ENCODE data around the gene C16orf96. TPM values are rescaled to one million over a fixed set of nuclear protein-coding genes. Genes with fewer than 3 reads are reported as not detected.

The C16orf96 gene
- total and polyA plus RNA-seq, 2 of the 13 experiments (the other 11 are each of a cell fraction or from before 2014, with no cell fraction given): 0.03 TPM; not detected in 1

- TF ChIP-seq ARID4A (CRISPR knock-in tag; IDR thresholded peaks at IDR 0.05; ENCODE audit: borderline replicate concordance): 0 out of 2 replicates have a peak, but pooled peaks have one; percentile 23
- no peak for TF ChIP-seq ZBTB42 (CRISPR knock-in tag; IDR thresholded peaks at IDR 0.05)
- no peak for TF ChIP-seq SALL1 (CRISPR knock-in tag; IDR thresholded peaks at IDR 0.05)
- TF ChIP-seq RAD21 (CRISPR knock-in tag; IDR thresholded peaks at IDR 0.05): peak; percentile 72
Observed at GRCh38 chr16:4506450-4506849, 49.7 kb upstream of the C16orf96 start (continued).

- Histone ChIP-seq H4K20me1 (ENCODE audit: insufficient read depth, low read length) (peaks cover 17% of the 10 kb centered on the region), H3K79me2 (ENCODE audit: insufficient read depth, low read length) (peaks cover 13% of the 10 kb centered on the region), H3K36me3 (replicated peaks in 1 of 2; ENCODE audit: control insufficient read depth in 1 of 2, insufficient read depth in 2 of 2, low read length in 2 of 2) (peaks cover 24 to 55% of the 10 kb centered on the region in 2 experiments), H3K9me3 (ENCODE audit: low read length) (no peaks in the 10 kb centered on the region), H3K4me1 (ENCODE audit: insufficient read depth, low read length) (no peaks in the 10 kb centered on the region), H3K4me3 (replicated peaks in 1 of 3; ENCODE audit: insufficient read depth in 1 of 3, low read depth in 2 of 3, low read length in 3 of 3) (no peak overlapping the region), H3K9ac (ENCODE audit: insufficient read depth, low read depth, low read length) (no peak overlapping the region), H3K27ac (ENCODE audit: extremely low read length, insufficient read depth, low read length) (no peak overlapping the region), H3K27me3 (ENCODE audit: control insufficient read depth in 1 of 2, insufficient read depth in 2 of 2, low read length in 2 of 2) (no peaks in the 10 kb centered on the region), H3K4me2 (ENCODE audit: low read depth, low read length) (no peak overlapping the region), H2AFZ (ENCODE audit: low read length) (no peak overlapping the region)
- in situ Hi-C loops (cut with HindIII; ENCODE audit: extremely low pct_ligation_motif_present, low pct_unique_long_range_greater_than_20kb) (loop anchor here (25.0 kb wide), 1 partner anchor 455 kb away; the partner anchor contains the start of gene SEC14L5), intact Hi-C loops (cut with micrococcal nuclease; ENCODE audit: unreplicated experiment) (no loop called here)
- ATAC-seq: no peak
- FAIRE-seq: no peak
- over 99% methylated on average over 12 of the region's 17 CpGs for WGBS (ENCODE audit: low lambda C conversion rate)
- ChIA-PET CTCF (ENCODE audit: low intra/inter-chr PET ratio, low total read pairs) (no interaction called here), POLR2A (interaction anchor here (1.2 to 2.0 kb wide), 2 partner anchors 9 to 31 kb away, joined by 3 to 6 read pairs; partner anchors contain the start of gene CDIP1)
- no peak for DNase-seq (ENCODE audit: low spot score)
- TF ChIP-seq RBM22 (optimal IDR thresholded peaks at IDR 0.05; ENCODE audit: low read length) (peak; percentile 19), ZNF746 (CRISPR knock-in tag; IDR thresholded peaks at IDR 0.05) (no peak), SSRP1 (CRISPR knock-in tag; IDR thresholded peaks at IDR 0.05) (0 out of 2 replicates have a peak, but pooled peaks have one; percentile 61), KLF15 (CRISPR knock-in tag; IDR thresholded peaks at IDR 0.05; ENCODE audit: borderline replicate concordance) (no peak), GTF2F1 (IDR thresholded peaks at IDR 0.05; ENCODE audit: low read length) (no peak), ZNF572 (CRISPR knock-in tag; IDR thresholded peaks at IDR 0.05) (no peak), IKZF1 (IDR thresholded peaks at IDR 0.05) (no peak), AGO2 (optimal IDR thresholded peaks at IDR 0.05; ENCODE audit: low read depth, low read length) (peak; percentile 67), ZNF713 (CRISPR knock-in tag; IDR thresholded peaks at IDR 0.05) (no peak)
- TF ChIP-seq, protein P1, sequence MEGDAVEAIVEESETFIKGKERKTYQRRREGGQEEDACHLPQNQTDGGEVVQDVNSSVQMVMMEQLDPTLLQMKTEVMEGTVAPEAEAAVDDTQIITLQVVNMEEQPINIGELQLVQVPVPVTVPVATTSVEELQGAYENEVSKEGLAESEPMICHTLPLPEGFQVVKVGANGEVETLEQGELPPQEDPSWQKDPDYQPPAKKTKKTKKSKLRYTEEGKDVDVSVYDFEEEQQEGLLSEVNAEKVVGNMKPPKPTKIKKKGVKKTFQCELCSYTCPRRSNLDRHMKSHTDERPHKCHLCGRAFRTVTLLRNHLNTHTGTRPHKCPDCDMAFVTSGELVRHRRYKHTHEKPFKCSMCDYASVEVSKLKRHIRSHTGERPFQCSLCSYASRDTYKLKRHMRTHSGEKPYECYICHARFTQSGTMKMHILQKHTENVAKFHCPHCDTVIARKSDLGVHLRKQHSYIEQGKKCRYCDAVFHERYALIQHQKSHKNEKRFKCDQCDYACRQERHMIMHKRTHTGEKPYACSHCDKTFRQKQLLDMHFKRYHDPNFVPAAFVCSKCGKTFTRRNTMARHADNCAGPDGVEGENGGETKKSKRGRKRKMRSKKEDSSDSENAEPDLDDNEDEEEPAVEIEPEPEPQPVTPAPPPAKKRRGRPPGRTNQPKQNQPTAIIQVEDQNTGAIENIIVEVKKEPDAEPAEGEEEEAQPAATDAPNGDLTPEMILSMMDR (CRISPR knock-in tag; IDR thresholded peaks at IDR 0.05): no peak
- TF ChIP-seq, protein P2, sequence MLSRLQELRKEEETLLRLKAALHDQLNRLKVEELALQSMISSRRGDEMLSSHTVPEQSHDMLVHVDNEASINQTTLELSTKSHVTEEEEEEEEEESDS (CRISPR knock-in tag; IDR thresholded peaks at IDR 0.05; ENCODE audit: borderline replicate concordance): no peak
- BruUV-seq (replicated peaks): no TSS peak
Observed at GRCh38 chr16:4507588-4508345, 48.4 kb upstream of the C16orf96 start.

Data from HepG2 (cell line).